SK-N-SH (cell line): Measurements from ENCODE around the gene ABCA4. TPM values are rescaled to one million over a fixed set of nuclear protein-coding genes. Genes with fewer than 3 reads are reported as not detected.

Experiments
- CTCF ChIA-PET: fragments of 300-600, 350-600 bp; formaldehyde crosslinking; extraction: SDS; loops from one replicate; lab custom pipeline; 2021; lab: Yijun Ruan, JAX
- POLR2A ChIA-PET: fragments of 350-600 bp; sonication (Branson Sonifier 250); formaldehyde crosslinking; extraction: SDS; loops from one replicate; lab custom pipeline; 2020; ENCODE audit warnings: antibody characterized with exemption, inconsistent platforms; lab: Yijun Ruan, JAX
- DNase-seq: peaks from one replicate; pipeline ENCODE4 v3.0.0; 2012
- H2AFZ ChIP-seq: fragments of 200-600 bp; sonication (generic); 2 replicates; pipeline ENCODE4 v1.8.1; 2016; ENCODE audit warnings: antibody characterized with exemption, mild to moderate bottlenecking, low read depth
- H3F3A ChIP-seq: fragments of 200-600 bp; sonication (generic); replicated peaks from 2 replicates; pipeline ENCODE3; 2016; ENCODE audit warnings: antibody characterized with exemption, mild to moderate bottlenecking; ENCODE audit not compliant: insufficient read depth
- H3K27ac ChIP-seq, 2 experiments: fragments of 200-500 bp in 1 of 2; fragments of 200-600 bp in 1 of 2; sonication (Bioruptor generic) in 1 of 2; sonication (generic), shearing (Covaris generic) in 1 of 2; 2 replicates each; pipeline versions ENCODE4 v1.5.1 to v1.6.1; 2014 to 2016; ENCODE audit warnings: low read depth in 2 of 2, inconsistent platforms in 1 of 2, low read length in 1 of 2, mild to moderate bottlenecking in 1 of 2, mixed read lengths in 1 of 2
- H3K27me3 ChIP-seq: fragments of 200-600 bp; sonication (generic), shearing (Covaris generic); 2 replicates; pipeline ENCODE4 v1.6.1; 2016; ENCODE audit warnings: mixed run types; ENCODE audit not compliant: insufficient read depth
- H3K36me3 ChIP-seq, 2 experiments: fragments of 200-500 bp in 1 of 2; fragments of 200-600 bp in 1 of 2; sonication (Bioruptor generic) in 1 of 2; sonication (generic) in 1 of 2; replicated peaks in 1 of 2; 2 replicates each; pipeline versions ENCODE3 to v1.5.1; 2014 to 2016; ENCODE audit warnings: low read length in 1 of 2, mild to moderate bottlenecking in 1 of 2; ENCODE audit not compliant: insufficient read depth in 2 of 2, control insufficient read depth in 1 of 2
- H3K4me1 ChIP-seq, 2 experiments: fragments of 200-500 bp in 1 of 2; fragments of 200-600 bp in 1 of 2; sonication (Bioruptor generic) in 1 of 2; sonication (generic), shearing (Covaris generic) in 1 of 2; 2 replicates each; pipeline versions ENCODE4 v1.5.1 to v1.6.1; 2014 to 2016; ENCODE audit warnings: low read depth in 1 of 2, low read length in 1 of 2, mixed run types in 1 of 2; ENCODE audit not compliant: insufficient read depth in 2 of 2, control insufficient read depth in 1 of 2
- H3K4me2 ChIP-seq: fragments of 200-600 bp; sonication (generic), shearing (Covaris generic); 2 replicates; pipeline ENCODE4 v1.6.1; 2017; ENCODE audit warnings: mixed run types
- H3K4me3 ChIP-seq, 2 experiments: fragments of 200-500 bp in 1 of 2; fragments of 200-600 bp in 1 of 2; sonication (Bioruptor generic) in 1 of 2; sonication (generic), shearing (Covaris generic) in 1 of 2; 2 replicates each; pipeline versions ENCODE4 v1.5.1 to v1.8.1; 2014 to 2016; ENCODE audit warnings: low read depth in 2 of 2, inconsistent platforms in 1 of 2, low read length in 1 of 2, mild to moderate bottlenecking in 1 of 2, mixed read lengths in 1 of 2, moderate library complexity in 1 of 2
- H3K79me2 ChIP-seq: fragments of 200-600 bp; sonication (generic); 2 replicates; pipeline ENCODE4 v1.8.1; 2017; ENCODE audit warnings: mild to moderate bottlenecking; ENCODE audit not compliant: insufficient read depth
- H3K9ac ChIP-seq: fragments of 200-600 bp; sonication (generic); 2 replicates; pipeline ENCODE4 v1.6.1; 2017; ENCODE audit warnings: mixed run types
- H3K9me2 ChIP-seq: fragments of 200-600 bp; sonication (generic); 2 replicates; pipeline ENCODE4 v1.6.1; 2017; ENCODE audit warnings: mixed run types
- H3K9me3 ChIP-seq: fragments of 200-600 bp; sonication (generic); 2 replicates; pipeline ENCODE4 v1.6.1; 2017; ENCODE audit warnings: mixed run types, mild to moderate bottlenecking, moderate library complexity
- H4K20me1 ChIP-seq: fragments of 200-600 bp; sonication (generic); 2 replicates; pipeline ENCODE4 v1.6.1; 2017; ENCODE audit warnings: mild to moderate bottlenecking, mixed run types; ENCODE audit not compliant: insufficient read depth
- EZH2phosphoT487 ChIP-seq: fragments of 200-600 bp; sonication (generic); IDR thresholded peaks from 2 replicates; pipeline ENCODE4 v1.6.1; 2017; ENCODE audit warnings: low read depth, mixed run types, mild to moderate bottlenecking, antibody characterized with exemption, moderate library complexity, borderline replicate concordance
- FOXJ3 ChIP-seq: sonication (generic); formaldehyde crosslinking; IDR thresholded peaks from 2 replicates; pipeline ENCODE4 v1.5.1; 2020; ENCODE audit warnings: mild to moderate bottlenecking, missing genetic modification reagents
- GABPA ChIP-seq: IDR thresholded peaks from 2 replicates; pipeline ENCODE4 v1.4.0; 2012; ENCODE audit warnings: low read depth, mild to moderate bottlenecking
- MAX ChIP-seq: IDR thresholded peaks from 2 replicates; pipeline ENCODE4 v1.4.0; 2012; ENCODE audit warnings: low read depth
- MEF2A ChIP-seq: IDR thresholded peaks from 2 replicates; pipeline ENCODE4 v1.4.0; 2012; ENCODE audit warnings: low read depth, borderline replicate concordance
- MXI1 ChIP-seq: IDR thresholded peaks from 2 replicates; pipeline ENCODE4 v1.6.1; 2012; ENCODE audit warnings: mild to moderate bottlenecking, low read depth, low read length, improper control_type of control experiment
- NRF1 ChIP-seq: IDR thresholded peaks from 2 replicates; pipeline ENCODE4 v1.6.1; 2012; ENCODE audit warnings: low read depth, mild to moderate bottlenecking, low read length
- PBX3 ChIP-seq: IDR thresholded peaks from 2 replicates; pipeline ENCODE4; 2012
- RCOR1 ChIP-seq: fragments of 150-350 bp; IDR thresholded peaks from 2 replicates; pipeline ENCODE4 v1.6.1; 2017; ENCODE audit warnings: antibody characterized with exemption, low read length
- REST ChIP-seq: IDR thresholded peaks from 2 replicates; pipeline ENCODE4 v1.6.1; 2012; ENCODE audit warnings: mild to moderate bottlenecking, low read depth, low read length, moderate library complexity
- RXRA ChIP-seq: IDR thresholded peaks from 2 replicates; pipeline ENCODE4 v1.4.0; 2012; ENCODE audit warnings: low read depth, mild to moderate bottlenecking, borderline replicate concordance
- SIN3A ChIP-seq: IDR thresholded peaks from 2 replicates; pipeline ENCODE4 v1.6.1; 2012; ENCODE audit warnings: low read depth, mild to moderate bottlenecking, low read length, moderate library complexity, borderline replicate concordance
- SMC3 ChIP-seq: IDR thresholded peaks from 2 replicates; pipeline ENCODE4 v1.6.1; 2012; ENCODE audit warnings: low read depth, low read length, improper control_type of control experiment
- TAF1 ChIP-seq: IDR thresholded peaks from 2 replicates; pipeline ENCODE4 v1.6.1; 2012; ENCODE audit warnings: low read depth, mild to moderate bottlenecking, low read length, moderate library complexity, borderline replicate concordance
- TCF12 ChIP-seq: IDR thresholded peaks from 2 replicates; pipeline ENCODE4 v1.4.0; 2012
- TEAD4 ChIP-seq: IDR thresholded peaks from 2 replicates; pipeline ENCODE4 v1.4.0; 2012; ENCODE audit warnings: mild to moderate bottlenecking, borderline replicate concordance; ENCODE audit not compliant: insufficient read depth
- USF2 ChIP-seq: fragments of 150-350 bp; IDR thresholded peaks from 2 replicates; pipeline ENCODE4 v1.6.1; 2017; ENCODE audit warnings: antibody characterized with exemption, low read length, low read depth, borderline replicate concordance
- ZBTB33 ChIP-seq: IDR thresholded peaks from 2 replicates; pipeline ENCODE4 v1.4.0; 2012; ENCODE audit warnings: low read depth, borderline replicate concordance
- WGBS: methylation state at CpG from one replicate; pipeline ENCODE4 v1.1.6; 2017; ENCODE audit warnings: low lambda C conversion rate; 5-methylcytosine and 5-hydroxymethylcytosine counted together
- polyA plus RNA-seq, 3 experiments: library from polyadenylated mRNA; depleted of rRNA; stranded (reverse); fragments of >200 nt; gene quantifications; 2 replicates each; pipeline ENCODE4 v1.2.3, GENCODE V29; 2012

Gene ABCA4
- polyA plus RNA-seq, 1 of the 3 experiments (the other 2 are of a cell fraction) = 0.03 TPM

- no peaks in the 10 kb centered on the region for H3K36me3 ChIP-seq
- CTCF ChIA-PET = interaction anchor here (0.7 to 14.4 kb wide), 6 partner anchors 16 to 274 kb away, joined by 3 to 427 read pairs (median 120); partner anchors contain the start of gene ARHGAP29
- H3K9ac ChIP-seq = no peak overlapping the region
- H4K20me1 ChIP-seq = no peaks in the 10 kb centered on the region
- no peaks in the 10 kb centered on the region for H3K27me3 ChIP-seq
- H3K79me2 ChIP-seq = no peaks in the 10 kb centered on the region
- no peaks in the 10 kb centered on the region for H3K9me2 ChIP-seq
- peaks cover 8 to 21% of the 10 kb centered on the region in 2 experiments for H3K4me1 ChIP-seq
- H2AFZ ChIP-seq = no peak overlapping the region
- H3K4me2 ChIP-seq = no peak overlapping the region
- POLR2A ChIA-PET = no interaction called here
- TF ChIP-seq ZBTB33 (no peak), PBX3 (no peak), GABPA (no peak), FOXJ3 (CRISPR knock-in tag) (no peak), USF2 (no peak), SMC3 (no peak), NRF1 (no peak), EZH2phosphoT487 (no peak), MEF2A (no peak), REST (no peak), MXI1 (no peak), TCF12 (no peak), TAF1 (no peak), MAX (no peak), RCOR1 (no peak), TEAD4 (no peak), SIN3A (no peak), RXRA (no peak)
- 82% methylated on average over 3 of the region's 3 CpGs for WGBS
- H3K4me3 ChIP-seq = no peak overlapping the region
- H3K9me3 ChIP-seq = no peaks in the 10 kb centered on the region
- no peaks in the 10 kb centered on the region for H3F3A ChIP-seq
- no peak for DNase-seq
- no peak overlapping the region for H3K27ac ChIP-seq
These were observed 62.2 kb downstream of the ABCA4 start for GRCh38 chr1:94058766-94059165.
